OCI-LY1 (cell line): ENCODE measurements around the gene AAMDC.

Experiments used
- H2AFZ ChIP-seq: fragments of 200-600 bp; sonication (generic), shearing (Covaris generic); 2 replicates; pipeline ENCODE4 v1.6.0; 2014; ENCODE audit warnings: antibody characterized with exemption, mild to moderate bottlenecking, low read length
- H3F3A ChIP-seq: fragments of 200-600 bp; sonication (generic), shearing (Covaris generic); 2 replicates; pipeline ENCODE4 v1.6.0; 2014; ENCODE audit warnings: mild to moderate bottlenecking, antibody characterized with exemption, low read length, moderate library complexity; ENCODE audit not compliant: insufficient read depth
- H3K27ac ChIP-seq: fragments of 200-600 bp; sonication (generic); 2 replicates; pipeline ENCODE4 v1.5.1; 2014; ENCODE audit warnings: low read length, mixed run types, mild to moderate bottlenecking, low read depth; ENCODE audit not compliant: poor library complexity, severe bottlenecking
- H3K27me3 ChIP-seq: fragments of 200-600 bp; sonication (generic); 2 replicates; pipeline ENCODE4 v1.6.0; 2014; ENCODE audit warnings: antibody characterized with exemption, mild to moderate bottlenecking, low read length, moderate library complexity; ENCODE audit not compliant: insufficient read depth
- H3K36me3 ChIP-seq: fragments of 200-600 bp; sonication (generic); 2 replicates; pipeline ENCODE4 v1.6.1; 2014; ENCODE audit warnings: mild to moderate bottlenecking, antibody characterized with exemption, low read length, moderate library complexity, mixed read lengths; ENCODE audit not compliant: insufficient read depth
- H3K4me1 ChIP-seq: fragments of 200-600 bp; sonication (generic); 2 replicates; pipeline ENCODE4 v1.5.1; 2014; ENCODE audit warnings: mild to moderate bottlenecking, low read length, moderate library complexity; ENCODE audit not compliant: insufficient read depth, severe bottlenecking
- H3K4me2 ChIP-seq: fragments of 200-600 bp; sonication (generic), shearing (Covaris generic); 2 replicates; pipeline ENCODE4 v1.6.1; 2014; ENCODE audit warnings: low read length
- H3K4me3 ChIP-seq: fragments of 200-600 bp; sonication (generic); 2 replicates; pipeline ENCODE4 v1.5.1; 2014; ENCODE audit warnings: low read length, low read depth, mild to moderate bottlenecking, mixed read lengths; ENCODE audit not compliant: poor library complexity, severe bottlenecking
- H3K79me2 ChIP-seq: fragments of 200-600 bp; shearing (Covaris generic); 2 replicates; pipeline ENCODE4 v1.6.1; 2016; ENCODE audit warnings: mixed run types, low read length, mixed read lengths; ENCODE audit not compliant: insufficient read depth
- H3K9ac ChIP-seq: fragments of 200-600 bp; sonication (generic), shearing (Covaris generic); 2 replicates; pipeline ENCODE4 v1.6.1; 2014; ENCODE audit warnings: mild to moderate bottlenecking, low read length, mixed read lengths
- H3K9me2 ChIP-seq: fragments of 200-600 bp; sonication (generic), shearing (Covaris generic); 2 replicates; pipeline ENCODE4 v1.6.1; 2014; ENCODE audit warnings: low read depth, mild to moderate bottlenecking, low read length, mixed read lengths
- H3K9me3 ChIP-seq: fragments of 200-600 bp; shearing (Covaris generic); 2 replicates; pipeline ENCODE4 v1.6.1; 2014; ENCODE audit warnings: low read length, mixed read lengths
- H4K20me1 ChIP-seq: fragments of 200-600 bp; sonication (generic), shearing (Covaris generic); 2 replicates; pipeline ENCODE4 v1.6.0; 2016; ENCODE audit warnings: mild to moderate bottlenecking, low read length; ENCODE audit not compliant: insufficient read depth
- EZH2 ChIP-seq: fragments of 200-600 bp; sonication (generic), shearing (Covaris generic); IDR thresholded peaks from 2 replicates; pipeline ENCODE4 v1.8.0; 2017; ENCODE audit warnings: borderline replicate concordance, mixed run types, mild to moderate bottlenecking, antibody characterized with exemption, low read length, moderate library complexity, mixed read lengths
- TF ChIP-seq, protein P1 (sequence below): fragments of 200-600 bp; sonication (generic), shearing (Covaris generic); IDR thresholded peaks from 2 replicates; pipeline ENCODE4 v1.5.1; 2017; ENCODE audit warnings: mild to moderate bottlenecking, antibody characterized with exemption, low read length, moderate library complexity, mixed read lengths

Gene AAMDC

DNA sequence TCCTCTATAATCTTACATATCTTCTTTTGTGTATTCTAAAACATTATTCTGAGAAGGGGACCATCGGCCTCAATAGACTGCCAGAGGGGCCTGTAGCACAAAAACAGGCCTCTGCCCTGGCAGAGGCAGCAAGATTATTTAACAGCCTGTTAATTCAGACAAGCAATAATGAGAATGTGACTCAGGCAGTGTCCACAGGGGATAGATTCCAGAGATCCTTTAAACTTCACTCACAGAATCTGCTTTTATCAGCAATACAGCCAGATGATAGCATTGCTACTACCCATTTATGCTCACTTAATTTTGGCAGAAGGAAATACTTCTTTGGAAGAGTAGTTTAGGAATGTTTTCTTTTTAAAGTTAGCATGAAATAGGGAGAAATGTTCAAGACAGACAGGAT lies 44.9 kb downstream of the AAMDC start:
- H2AFZ ChIP-seq = no peak overlapping the region
- no peaks in the 10 kb centered on the region for H4K20me1 ChIP-seq
- H3K79me2 ChIP-seq = no peaks in the 10 kb centered on the region
- H3K4me3 ChIP-seq = no peak overlapping the region
- H3K4me1 ChIP-seq = no peaks in the 10 kb centered on the region
- no peaks in the 10 kb centered on the region for H3K9me3 ChIP-seq
- no peaks in the 10 kb centered on the region for H3F3A ChIP-seq
- no peak overlapping the region for H3K4me2 ChIP-seq
- H3K27ac ChIP-seq = no peak overlapping the region
- TF ChIP-seq, protein P1, sequence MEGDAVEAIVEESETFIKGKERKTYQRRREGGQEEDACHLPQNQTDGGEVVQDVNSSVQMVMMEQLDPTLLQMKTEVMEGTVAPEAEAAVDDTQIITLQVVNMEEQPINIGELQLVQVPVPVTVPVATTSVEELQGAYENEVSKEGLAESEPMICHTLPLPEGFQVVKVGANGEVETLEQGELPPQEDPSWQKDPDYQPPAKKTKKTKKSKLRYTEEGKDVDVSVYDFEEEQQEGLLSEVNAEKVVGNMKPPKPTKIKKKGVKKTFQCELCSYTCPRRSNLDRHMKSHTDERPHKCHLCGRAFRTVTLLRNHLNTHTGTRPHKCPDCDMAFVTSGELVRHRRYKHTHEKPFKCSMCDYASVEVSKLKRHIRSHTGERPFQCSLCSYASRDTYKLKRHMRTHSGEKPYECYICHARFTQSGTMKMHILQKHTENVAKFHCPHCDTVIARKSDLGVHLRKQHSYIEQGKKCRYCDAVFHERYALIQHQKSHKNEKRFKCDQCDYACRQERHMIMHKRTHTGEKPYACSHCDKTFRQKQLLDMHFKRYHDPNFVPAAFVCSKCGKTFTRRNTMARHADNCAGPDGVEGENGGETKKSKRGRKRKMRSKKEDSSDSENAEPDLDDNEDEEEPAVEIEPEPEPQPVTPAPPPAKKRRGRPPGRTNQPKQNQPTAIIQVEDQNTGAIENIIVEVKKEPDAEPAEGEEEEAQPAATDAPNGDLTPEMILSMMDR = no peak
- no peak for TF ChIP-seq EZH2
- no peaks in the 10 kb centered on the region for H3K9me2 ChIP-seq
- no peaks in the 10 kb centered on the region for H3K36me3 ChIP-seq
- H3K27me3 ChIP-seq = no peaks in the 10 kb centered on the region
- no peak overlapping the region for H3K9ac ChIP-seq

DNA sequence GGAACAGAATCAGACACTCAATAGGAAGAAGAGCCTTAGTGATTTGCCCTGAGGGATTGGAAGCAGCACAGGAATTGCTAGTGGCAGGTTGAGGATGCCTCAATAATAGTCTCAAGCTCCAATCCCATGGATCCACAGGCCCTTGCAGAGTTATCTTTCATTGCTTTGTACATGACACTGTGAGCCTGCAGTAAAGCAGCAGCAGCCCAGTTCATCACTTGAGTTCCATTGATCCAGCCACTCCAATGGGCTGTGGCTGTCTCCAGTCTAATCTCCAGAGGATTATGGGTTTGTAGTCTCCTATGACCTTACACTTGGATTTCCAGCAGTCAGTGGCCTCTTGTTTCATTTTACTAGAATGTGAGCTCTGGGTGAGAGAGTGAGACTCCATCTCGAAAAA lies 45.4 kb downstream of the AAMDC start:
- H3K79me2 ChIP-seq = no peaks in the 10 kb centered on the region
- no peaks in the 10 kb centered on the region for H3K9me3 ChIP-seq
- H3K9me2 ChIP-seq = no peaks in the 10 kb centered on the region
- TF ChIP-seq, protein P1 = no peak
- no peaks in the 10 kb centered on the region for H3K4me1 ChIP-seq
- no peaks in the 10 kb centered on the region for H3K27me3 ChIP-seq
- no peaks in the 10 kb centered on the region for H3F3A ChIP-seq
- no peaks in the 10 kb centered on the region for H4K20me1 ChIP-seq
- H2AFZ ChIP-seq = no peak overlapping the region
- H3K9ac ChIP-seq = no peak overlapping the region
- H3K36me3 ChIP-seq = 0 out of 2 replicates have a peak, but pooled peaks cover under 1% of the 10 kb centered on the region
- no peak overlapping the region for H3K27ac ChIP-seq
- H3K4me3 ChIP-seq = no peak overlapping the region
- no peak overlapping the region for H3K4me2 ChIP-seq

DNA sequence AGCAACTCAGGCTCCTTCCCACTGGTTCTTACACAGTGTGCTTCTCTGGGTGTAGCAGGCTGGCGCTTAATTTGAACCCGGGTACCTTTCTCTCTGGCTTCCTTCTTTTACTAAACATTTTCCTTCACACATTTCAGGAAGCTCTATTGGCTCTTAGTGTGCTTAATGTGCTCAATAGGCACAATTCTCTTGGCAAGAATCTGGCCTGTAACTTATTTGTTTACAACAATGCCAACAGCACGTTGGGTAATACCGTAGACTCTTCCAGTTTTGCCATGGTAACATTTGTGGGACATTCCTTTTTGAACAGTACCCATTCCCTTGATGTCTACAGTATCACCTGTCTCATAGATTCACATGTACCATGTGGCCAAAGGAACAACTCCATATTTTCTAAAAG lies 47.8 kb downstream of the AAMDC start:
- Histone ChIP-seq H3K9me3 (no peaks in the 10 kb centered on the region), H3K27me3 (no peaks in the 10 kb centered on the region), H2AFZ (no peak overlapping the region), H3F3A (no peaks in the 10 kb centered on the region), H3K27ac (no peak overlapping the region), H3K36me3 (peaks cover 7% of the 10 kb centered on the region; the same call in 1 of the 2 replicates), H3K4me1 (no peaks in the 10 kb centered on the region), H3K79me2 (no peaks in the 10 kb centered on the region), H3K4me2 (no peak overlapping the region), H3K9me2 (no peaks in the 10 kb centered on the region), H4K20me1 (no peaks in the 10 kb centered on the region), H3K9ac (no peak overlapping the region), H3K4me3 (no peak overlapping the region)
- no peak for TF ChIP-seq EZH2
- TF ChIP-seq, protein P1 = no peak
